Neural progenitor cell (in vitro differentiated cells): Measurements from ENCODE around the gene KLHL29.

ENCODE experiments used
- CTCF ChIP-seq: fragments of 200-600 bp; sonication (generic); IDR thresholded peaks from 2 replicates; pipeline ENCODE4 v1.5.1; 2017; ENCODE audit warnings: antibody characterized with exemption, mild to moderate bottlenecking
- EZH2 ChIP-seq: fragments of 200-600 bp; sonication (generic); IDR thresholded peaks from 2 replicates; pipeline ENCODE4 v1.6.1; 2017; ENCODE audit warnings: antibody characterized with exemption, mild to moderate bottlenecking, moderate library complexity

- TF ChIP-seq CTCF (no peak), EZH2 (no peak)
Observed at GRCh38 chr2:23756593-23757292, 371.8 kb downstream of the KLHL29 start.
